CD4-positive, alpha-beta T cell treated with Interleukin-6 for 4 hours (primary cell): ENCODE measurements around the gene MAP3K2.
A peak's percentile ranks its signal among the peaks of the same experiment; 100 is the strongest.

Experiments used
- DNase-seq: peaks from one replicate; pipeline ENCODE4 v3.0.0-alpha.2; 2020; ENCODE audit warnings: mixed read lengths

Gene MAP3K2

DNA sequence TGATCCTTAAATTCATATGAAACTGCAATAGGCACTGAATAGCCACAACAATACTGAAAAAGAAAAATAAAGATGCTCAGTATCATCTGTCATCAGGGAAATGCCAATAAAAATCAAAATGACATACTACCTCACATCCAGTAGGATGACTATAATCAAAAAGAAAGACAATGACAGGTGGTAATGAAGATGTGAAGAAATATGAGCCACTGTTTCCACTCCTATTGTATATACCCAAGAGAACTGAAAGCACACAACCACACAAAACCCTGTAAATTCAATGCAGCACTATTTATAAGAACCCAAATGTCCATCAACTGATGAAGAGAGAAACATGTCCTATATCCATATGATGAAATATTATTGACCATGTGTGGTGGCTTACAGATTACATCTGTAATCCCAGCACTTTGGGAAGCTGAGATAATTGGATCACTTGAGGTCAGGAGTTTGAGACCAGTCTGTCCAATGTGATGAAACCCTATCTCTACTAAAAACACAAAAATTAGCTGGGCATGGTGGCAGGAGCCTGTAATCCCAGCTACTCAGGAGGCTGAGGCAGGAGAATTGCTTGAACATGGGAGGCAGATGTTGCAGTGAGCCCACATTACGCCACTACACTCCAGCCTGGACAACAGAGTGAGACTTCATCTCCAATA is 39.9 kb downstream of the MAP3K2 start:
- DNase-seq: no peak

DNA sequence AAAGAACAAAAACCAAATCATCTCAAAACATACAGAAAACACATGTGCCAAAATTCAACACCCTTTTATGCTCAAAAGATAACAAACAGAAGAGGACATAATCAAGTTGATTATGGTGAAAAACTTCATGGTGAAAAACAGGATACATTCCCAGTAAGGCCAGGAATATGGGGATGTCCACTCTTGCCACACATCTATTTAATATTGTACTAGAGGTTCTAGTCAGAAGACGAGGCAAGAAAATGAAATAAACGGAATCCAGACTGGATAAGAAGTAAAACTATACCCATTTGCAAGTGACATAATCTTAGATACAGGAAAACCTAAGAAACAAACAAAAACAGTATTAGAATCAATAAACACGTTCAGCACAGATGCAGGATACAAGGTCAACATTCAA is 40.8 kb downstream of the MAP3K2 start:
- DNase-seq: no peak

DNA sequence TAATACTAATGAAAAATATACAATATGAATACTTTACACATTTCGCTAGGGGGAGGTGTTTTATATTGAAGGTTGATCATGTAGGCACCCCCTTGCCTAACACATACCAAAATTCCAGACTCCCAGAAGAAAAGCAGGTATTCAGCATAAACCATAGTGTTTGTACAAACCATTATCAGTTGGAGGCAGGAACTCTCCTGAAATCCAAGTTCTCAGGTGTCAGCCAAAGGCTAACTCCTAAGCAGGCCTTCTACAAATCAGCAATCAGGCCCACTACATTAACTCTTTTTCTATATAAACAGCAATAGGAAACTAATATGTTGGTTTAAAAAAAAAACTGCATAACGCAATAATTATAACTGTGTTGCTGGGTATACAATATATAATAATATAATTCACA is 44.5 kb downstream of the MAP3K2 start:
- DNase-seq: no peak

DNA sequence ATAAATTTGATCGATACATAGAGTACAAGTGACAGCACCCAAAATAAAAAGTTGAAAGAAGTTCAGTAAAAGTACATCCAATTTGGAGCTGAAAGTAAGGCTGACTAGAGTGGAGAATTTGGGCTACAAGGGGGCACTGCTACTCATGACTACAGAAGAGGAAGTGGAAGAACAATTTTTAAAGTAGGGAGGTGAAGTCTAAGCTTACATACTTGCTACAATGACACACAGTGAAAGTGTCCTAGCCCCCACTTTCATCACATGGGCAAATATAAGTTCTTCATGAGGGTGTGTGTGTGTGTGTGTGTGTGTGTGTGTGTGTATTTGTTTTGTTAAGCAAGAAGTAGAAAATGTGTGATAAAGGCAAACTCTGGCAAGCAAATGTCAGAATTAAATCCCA is 45.7 kb downstream of the MAP3K2 start:
- DNase-seq: no peak

DNA sequence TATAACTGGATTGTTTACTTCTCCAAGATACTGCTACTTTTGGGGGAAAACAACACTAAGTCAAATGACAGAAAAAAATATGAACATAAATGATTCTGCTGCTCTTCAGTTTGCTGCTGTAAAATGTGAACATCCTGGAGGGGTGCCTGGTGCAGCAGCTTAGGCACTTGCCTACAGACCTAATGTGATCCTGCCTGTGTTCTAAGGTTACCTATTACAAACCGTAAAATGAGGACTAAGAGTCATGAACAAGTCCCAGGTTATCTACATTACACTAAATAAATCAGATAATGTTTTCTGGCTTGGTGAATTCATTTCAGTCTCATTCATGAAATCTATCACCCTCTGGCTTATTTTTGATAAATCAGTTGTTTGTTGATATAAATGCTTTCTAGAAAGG is 55.4 kb downstream of the MAP3K2 start:
- DNase-seq: no peak

GRCh38 chr2:127330753-127331152 is 57.0 kb downstream of the MAP3K2 start:
- DNase-seq: no peak

DNA sequence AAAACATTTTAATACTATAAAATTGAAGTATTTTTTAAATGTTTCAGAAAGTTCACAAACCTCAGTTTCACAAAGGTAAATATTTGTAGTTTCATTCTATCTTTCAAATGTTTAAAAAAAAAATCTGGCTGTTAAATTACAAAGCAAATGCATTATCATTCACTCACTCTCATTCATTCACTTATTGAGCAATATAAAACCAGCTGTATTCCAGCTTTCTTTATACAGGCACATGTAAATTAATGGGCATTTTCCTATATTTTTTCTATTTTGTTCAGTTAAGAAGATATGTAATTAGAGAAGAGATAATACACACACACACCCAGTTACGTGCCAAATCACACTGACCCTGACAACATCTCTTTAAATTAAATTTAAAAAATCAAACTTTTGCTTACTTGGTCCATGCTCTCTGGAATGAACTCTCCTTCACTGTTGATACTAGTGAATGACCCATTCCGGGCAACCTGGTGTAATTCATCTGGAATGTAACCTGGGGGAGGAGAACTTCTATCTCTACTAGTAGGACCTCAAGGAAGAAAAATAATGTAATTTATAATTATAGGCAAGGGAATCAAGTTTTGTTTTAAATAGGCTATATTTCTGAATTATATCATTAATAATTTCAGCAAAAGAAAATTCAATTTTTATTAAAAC is 61.4 kb downstream of the MAP3K2 start:
- DNase-seq: no peak

DNA sequence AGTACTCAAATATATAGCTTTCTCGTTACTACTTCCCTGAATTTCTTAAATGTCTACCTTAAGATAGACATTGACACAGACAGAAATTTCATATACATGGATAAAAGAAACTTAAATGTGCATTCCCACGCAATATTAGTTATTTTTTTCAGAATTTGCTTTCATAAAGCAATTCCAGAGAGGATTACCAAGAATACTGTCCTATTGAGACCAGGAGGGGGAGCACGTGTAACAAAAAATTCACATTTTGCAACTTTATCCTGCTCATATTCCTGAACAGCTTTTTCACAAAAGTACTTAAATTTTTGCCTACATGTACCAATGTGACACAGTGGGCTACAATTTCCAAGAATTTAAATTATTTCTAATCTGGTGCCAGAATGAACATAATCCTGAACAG is 63.1 kb downstream of the MAP3K2 start:
- peak; percentile 6 for DNase-seq

- no peak for DNase-seq
These were observed 66.5 kb downstream of the MAP3K2 start for GRCh38 chr2:127321303-127321702.

DNA sequence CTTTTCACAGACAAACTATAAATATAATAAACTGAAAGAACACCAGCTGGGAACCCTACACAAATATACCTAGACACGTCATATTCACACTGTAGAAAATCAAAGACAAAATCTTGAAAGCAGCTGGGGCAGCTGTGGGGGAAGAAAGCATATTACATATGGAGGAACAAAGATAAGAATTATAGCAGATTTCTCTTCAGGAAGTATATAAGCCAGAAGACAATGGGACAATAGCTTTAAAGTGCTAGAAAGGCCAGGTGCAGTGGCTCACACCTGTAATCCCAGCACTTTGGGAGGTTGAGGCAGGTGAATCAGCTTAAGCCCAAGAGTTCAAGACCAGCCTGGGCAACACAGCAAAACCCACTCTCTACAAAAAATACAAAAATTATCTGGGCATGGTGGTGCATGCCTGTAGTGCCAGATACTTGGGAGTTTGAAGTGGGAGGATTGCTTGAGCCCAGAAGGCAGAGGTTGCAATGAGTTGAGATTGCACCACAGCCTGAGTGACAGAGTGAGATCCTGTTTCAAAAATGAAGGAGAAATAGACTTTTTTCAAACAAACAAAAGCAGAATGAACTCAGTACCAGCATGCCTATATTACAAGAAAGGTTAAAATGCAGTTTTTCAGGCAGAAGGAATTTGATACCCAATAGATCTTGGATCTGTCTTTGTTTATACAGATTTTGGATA is 67.0 kb downstream of the MAP3K2 start:
- no peak for DNase-seq

GRCh38 chr2:127320067-127320466 is 67.7 kb downstream of the MAP3K2 start:
- no peak for DNase-seq

DNA sequence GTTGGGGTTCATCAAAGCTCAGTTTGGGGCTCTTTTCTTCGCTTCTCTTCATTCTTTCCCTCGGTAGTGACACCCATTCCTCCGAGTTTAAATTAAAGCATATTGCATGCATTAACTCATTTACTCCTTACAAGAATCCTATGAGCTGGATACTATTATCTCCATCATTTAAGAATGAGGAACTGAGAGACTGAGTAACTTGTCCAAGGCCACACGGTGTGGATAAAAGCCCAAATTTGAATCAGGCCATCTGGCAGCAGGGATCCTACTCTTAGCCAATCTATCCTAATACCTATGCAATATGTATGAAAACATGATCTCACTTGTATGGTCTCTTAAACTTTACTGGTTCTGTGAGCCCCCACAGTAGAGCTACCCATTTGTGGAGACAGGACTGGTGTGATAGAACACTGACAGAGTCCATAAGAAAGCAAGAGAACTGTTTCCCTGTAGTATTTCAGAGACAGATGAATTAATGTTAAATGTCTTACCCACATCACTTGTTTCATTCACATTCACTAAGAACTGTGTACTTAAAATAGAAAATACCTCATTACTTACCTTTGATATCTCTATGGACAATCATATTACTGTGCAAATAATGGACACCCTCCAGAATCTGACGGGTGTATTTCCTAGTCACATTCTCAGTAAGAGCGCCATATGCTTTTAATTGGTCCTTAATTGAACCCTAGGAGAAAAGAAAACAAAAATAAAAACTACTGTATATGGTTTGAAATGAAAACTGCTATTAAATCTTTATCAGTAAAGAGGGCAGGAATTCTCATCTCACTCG is 73.4 kb downstream of the MAP3K2 start:
- DNase-seq: no peak

GRCh38 chr2:127313406-127313805 is 74.4 kb downstream of the MAP3K2 start:
- no peak for DNase-seq

DNA sequence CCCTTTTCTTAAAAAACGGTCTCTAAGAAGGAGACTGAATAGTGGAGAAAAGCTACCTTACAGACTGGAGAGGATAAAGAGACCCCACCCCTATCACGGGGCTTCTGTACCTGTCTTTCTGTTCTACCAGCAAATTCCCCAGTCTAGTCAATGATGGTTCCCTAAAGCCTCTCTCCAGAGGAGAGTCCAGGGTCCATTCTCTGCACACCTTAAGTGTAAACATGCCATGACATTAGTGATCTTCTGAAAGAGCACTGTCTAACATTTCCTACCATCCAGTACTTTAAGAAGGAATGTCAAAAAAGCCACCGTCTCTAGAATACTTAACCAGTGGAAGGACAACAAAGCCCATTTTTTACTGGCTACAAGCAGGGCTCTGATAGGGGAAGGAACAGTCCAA is 76.8 kb downstream of the MAP3K2 start:
- no peak for DNase-seq

GRCh38 chr2:127309468-127309867 is 78.3 kb downstream of the MAP3K2 start:
- DNase-seq: no peak

GRCh38 chr2:127308586-127309138 is 79.1 kb downstream of the MAP3K2 start:
- no peak for DNase-seq

DNA sequence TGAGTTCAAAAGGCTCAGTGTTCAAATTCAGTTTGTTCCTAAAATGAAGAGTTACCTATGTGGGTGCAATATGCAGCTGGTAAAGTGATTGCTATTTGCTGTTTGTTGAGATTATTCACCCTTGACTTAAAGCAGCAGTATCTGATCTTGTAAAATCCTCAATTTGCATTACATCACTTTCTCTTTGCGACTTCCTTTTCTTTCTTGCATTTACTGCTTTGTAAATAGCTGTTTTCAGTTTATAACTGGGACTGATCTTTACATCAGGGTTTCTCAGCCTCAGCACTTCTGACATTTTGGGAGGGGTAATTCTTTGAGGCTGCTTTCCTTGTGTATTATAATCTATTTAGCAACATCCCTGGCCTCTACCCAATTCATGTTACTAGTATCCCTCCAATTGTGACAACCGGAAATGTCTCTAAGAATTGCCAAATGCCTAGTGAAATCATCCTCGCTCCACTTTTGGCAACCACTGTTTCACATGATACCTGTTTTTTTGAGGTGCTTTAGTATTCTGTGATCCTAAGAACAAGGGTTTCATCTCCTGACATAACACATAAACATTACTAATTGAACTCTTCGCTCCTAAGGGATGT is 81.7 kb downstream of the MAP3K2 start:
- no peak for DNase-seq

GRCh38 chr2:127302168-127302567 is 85.6 kb downstream of the MAP3K2 start:
- DNase-seq: no peak

- DNase-seq: peak; percentile 86
These were observed 93.8 kb downstream of the MAP3K2 start, which contains the start of gene ERCC3 for GRCh38 chr2:127293748-127294562. ERCC3 (minus strand) TSS chr2:127294144; CDS start chr2:127294081, 63 bp downstream.

DNA sequence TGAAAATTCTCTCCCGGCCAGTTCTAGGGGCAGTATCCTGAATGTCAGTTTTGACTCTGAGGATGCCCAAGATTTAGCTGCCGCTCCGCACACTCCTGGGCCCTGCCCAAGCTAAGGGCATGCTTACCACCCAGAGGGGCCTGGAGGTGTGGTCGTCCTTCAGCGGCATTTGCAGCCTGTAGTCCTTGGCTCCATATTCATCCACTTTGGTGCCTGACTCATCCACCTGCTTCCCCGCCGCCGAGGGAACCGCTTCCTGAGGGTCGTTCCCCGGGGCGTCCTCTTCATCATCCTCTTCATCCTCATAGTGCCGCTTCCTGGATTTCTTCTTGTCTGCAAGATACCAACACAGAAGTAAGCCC is 94.4 kb downstream of the MAP3K2 start:
- peak; percentile 24 for DNase-seq

GRCh38 chr2:127288274-127288673 is 99.5 kb downstream of the MAP3K2 start:
- no peak for DNase-seq

- no peak for DNase-seq
These were observed 104.5 kb downstream of the MAP3K2 start for GRCh38 chr2:127283275-127283674.
